Esophagus squamous epithelium (tissue), 4 donors: ENCODE measurements around the gene HMCES.

ENCODE experiments used
- CTCF ChIP-seq, 6 experiments: fragments of 450-650 bp in 4 of 6; fragments of 200-600 bp in 2 of 6; sonication (generic) in 2 of 6; IDR thresholded peaks; one replicate each; pipeline ENCODE4 v1.5.1; 2016 to 2019; ENCODE audit warnings: antibody characterized with exemption in 6 of 6, mild to moderate bottlenecking in 4 of 6, moderate library complexity in 4 of 6
- POLR2A ChIP-seq, 4 donors: fragments of 450-650 bp; IDR thresholded peaks; one replicate each; pipeline ENCODE4 v1.6.1; 2017; ENCODE audit warnings: antibody characterized with exemption in 4 of 4, mild to moderate bottlenecking in 4 of 4, moderate library complexity in 3 of 4

DNA sequence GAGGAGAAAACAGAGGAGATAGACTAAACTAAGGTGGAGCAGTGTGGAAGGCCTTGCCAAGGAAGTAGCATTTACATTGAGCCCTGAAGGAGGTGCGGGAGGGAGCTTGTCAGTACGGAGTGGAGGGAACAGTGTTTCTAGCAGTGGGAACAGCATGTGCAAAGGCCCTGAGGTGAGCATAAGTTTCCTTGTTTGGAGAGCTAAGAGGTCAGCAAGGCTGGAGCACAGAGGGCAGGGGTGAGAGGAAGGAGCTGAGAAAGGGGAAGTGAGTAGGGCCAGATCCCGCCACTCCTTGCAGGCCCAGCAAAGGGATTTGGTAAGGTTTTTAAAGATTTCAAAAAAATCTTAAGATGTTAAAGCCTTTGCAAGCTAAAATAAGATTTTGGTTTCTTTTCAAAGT lies 70.1 kb downstream of the HMCES start:
- no peak for TF ChIP-seq CTCF (IDR thresholded peaks at IDR 0.05)
- TF ChIP-seq POLR2A (IDR thresholded peaks at IDR 0.05): no peak
